Keratinocyte (primary cell): ENCODE measurements around the gene B9D1.

ENCODE experiments used
- CTCF ChIP-seq, 3 experiments: IDR thresholded peaks in 1 of 3; conservative IDR thresholded peaks in 1 of 3; optimal IDR thresholded peaks in 1 of 3; 2 replicates in 2 of 3; 3 replicates in 1 of 3; pipeline versions ENCODE3 to v1.5.1; 2011; ENCODE audit warnings: low read length in 3 of 3, mild to moderate bottlenecking in 3 of 3, moderate library complexity in 2 of 3, control low read depth in 1 of 3, inconsistent platforms in 1 of 3; ENCODE audit not compliant: insufficient read depth in 2 of 3; ENCODE audit errors: extremely low read depth in 1 of 3
- EZH2 ChIP-seq: IDR thresholded peaks from one replicate; pipeline ENCODE4 v1.6.1; 2012; ENCODE audit warnings: inconsistent platforms, mild to moderate bottlenecking, low read length, moderate library complexity

GRCh38 chr17:19408346-19408710 is 45.8 kb upstream of the B9D1 start:
- TF ChIP-seq CTCF (optimal IDR thresholded peaks at IDR 0.05 in 1 of 3, IDR thresholded peaks at IDR 0.05 in 1 of 3, conservative IDR thresholded peaks at IDR 0.05 in 1 of 3; ENCODE audit: extremely low read depth in 1 of 3, insufficient read depth in 2 of 3, low read length in 3 of 3) (no peak), EZH2 (no peak)
